ENCODE data around the gene NDUFB11.

DNA sequence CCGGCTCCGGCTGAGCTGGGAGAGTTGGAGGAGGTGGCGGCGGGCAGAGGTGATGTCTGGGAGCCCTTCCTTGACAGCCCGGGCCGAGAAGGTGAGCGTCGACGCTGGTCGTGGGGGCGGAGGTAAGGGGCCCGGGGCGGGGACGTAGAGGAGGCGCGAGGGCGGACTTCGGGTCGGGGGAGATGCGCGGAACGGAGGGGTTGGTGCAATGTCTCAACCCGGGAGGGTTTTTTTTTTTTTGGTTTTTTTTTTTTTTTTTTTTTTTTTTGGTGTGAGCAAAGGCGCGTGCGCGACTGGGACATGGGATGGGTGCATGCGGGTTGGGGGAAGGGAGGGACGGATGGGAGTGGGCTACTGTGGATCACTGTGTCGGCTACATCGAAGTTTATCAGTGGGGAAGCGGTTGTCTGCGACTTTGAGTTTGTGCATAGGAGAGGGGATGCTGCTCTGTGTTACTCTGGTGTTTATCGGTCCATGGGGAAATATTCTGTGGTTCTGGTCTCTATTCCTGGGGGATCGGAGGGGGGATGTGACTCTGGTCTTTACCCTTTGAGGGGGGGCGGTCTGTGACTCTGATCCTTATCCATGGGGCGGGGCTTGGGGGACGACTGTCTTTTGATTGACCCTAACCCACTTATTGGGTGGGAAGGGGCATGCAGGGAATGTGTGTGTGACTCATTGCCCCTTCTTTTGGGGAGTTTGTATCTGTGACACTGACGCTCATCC, 1.1 kb upstream of the NDUFB11 start:
- TF ChIP-seq CTCF (IDR thresholded peaks at IDR 0.05; ENCODE audit: insufficient read depth, low read length) (no peak), POLR2AphosphoS5 (IDR thresholded peaks at IDR 0.05; ENCODE audit: low read depth) (no peak), GABPA (IDR thresholded peaks at IDR 0.05; ENCODE audit: low read depth) (no peak)

Data from HL-60 (cell line).